Measurements from ENCODE around the gene GYPE.
"Not testable (repeated sequence)": the region's sequence is repeated elsewhere in the genome, so short reads cannot be mapped to it uniquely, and the experiment has no call there.

DNA sequence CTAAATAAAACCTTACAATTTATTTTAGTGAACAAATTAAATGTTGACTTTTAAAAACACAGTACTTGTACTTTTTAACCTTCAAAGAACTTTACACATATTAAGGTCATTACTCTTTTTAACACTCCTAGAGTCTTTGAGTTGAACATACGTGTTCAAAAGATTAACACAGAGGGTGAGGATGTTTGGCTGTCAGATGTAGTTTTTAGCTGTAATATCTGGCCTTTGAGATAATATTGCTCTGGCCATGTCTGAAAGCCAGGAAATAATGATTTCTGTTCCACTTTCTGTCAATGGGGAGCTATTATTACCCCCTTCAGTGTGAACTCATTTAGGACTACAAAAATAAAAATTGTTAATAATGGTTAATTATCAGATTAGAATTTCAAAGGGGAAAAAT, 42.1 kb upstream of the GYPE start:
- TF ChIP-seq, protein P1, sequence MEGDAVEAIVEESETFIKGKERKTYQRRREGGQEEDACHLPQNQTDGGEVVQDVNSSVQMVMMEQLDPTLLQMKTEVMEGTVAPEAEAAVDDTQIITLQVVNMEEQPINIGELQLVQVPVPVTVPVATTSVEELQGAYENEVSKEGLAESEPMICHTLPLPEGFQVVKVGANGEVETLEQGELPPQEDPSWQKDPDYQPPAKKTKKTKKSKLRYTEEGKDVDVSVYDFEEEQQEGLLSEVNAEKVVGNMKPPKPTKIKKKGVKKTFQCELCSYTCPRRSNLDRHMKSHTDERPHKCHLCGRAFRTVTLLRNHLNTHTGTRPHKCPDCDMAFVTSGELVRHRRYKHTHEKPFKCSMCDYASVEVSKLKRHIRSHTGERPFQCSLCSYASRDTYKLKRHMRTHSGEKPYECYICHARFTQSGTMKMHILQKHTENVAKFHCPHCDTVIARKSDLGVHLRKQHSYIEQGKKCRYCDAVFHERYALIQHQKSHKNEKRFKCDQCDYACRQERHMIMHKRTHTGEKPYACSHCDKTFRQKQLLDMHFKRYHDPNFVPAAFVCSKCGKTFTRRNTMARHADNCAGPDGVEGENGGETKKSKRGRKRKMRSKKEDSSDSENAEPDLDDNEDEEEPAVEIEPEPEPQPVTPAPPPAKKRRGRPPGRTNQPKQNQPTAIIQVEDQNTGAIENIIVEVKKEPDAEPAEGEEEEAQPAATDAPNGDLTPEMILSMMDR (IDR thresholded peaks at IDR 0.05; ENCODE audit: extremely low read depth in 1 of 2, insufficient read depth in 1 of 2, low read depth in 1 of 2, low read length in 2 of 2), result not testable (repeated sequence)
- not testable (repeated sequence) for TF ChIP-seq POLR2AphosphoS5 (IDR thresholded peaks at IDR 0.05; ENCODE audit: insufficient read depth, low read depth, low read length); EZH2 (IDR thresholded peaks at IDR 0.05; ENCODE audit: borderline replicate concordance, low read depth, low read length, severe bottlenecking); POLR2A (IDR thresholded peaks at IDR 0.05; ENCODE audit: low read depth, low read length); FOS (IDR thresholded peaks at IDR 0.05; ENCODE audit: borderline replicate concordance, insufficient read depth, low read length); GATA2 (IDR thresholded peaks at IDR 0.05; ENCODE audit: insufficient read depth, insufficient read length, low read depth, low read length)
- TF ChIP-seq, protein P2, sequence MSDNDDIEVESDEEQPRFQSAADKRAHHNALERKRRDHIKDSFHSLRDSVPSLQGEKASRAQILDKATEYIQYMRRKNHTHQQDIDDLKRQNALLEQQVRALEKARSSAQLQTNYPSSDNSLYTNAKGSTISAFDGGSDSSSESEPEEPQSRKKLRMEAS (IDR thresholded peaks at IDR 0.05; ENCODE audit: insufficient read depth, insufficient read length), result not testable (repeated sequence)

Data from endothelial cell of umbilical vein (primary cell).